Activated T-cell treated with anti-CD3 and anti-CD28 coated beads for 4 hours (primary cell): ENCODE data around the gene NKAPD1.
A peak's percentile ranks its signal among the peaks of the same experiment; 100 is the strongest.
"Not testable (repeated sequence)": the region's sequence is repeated elsewhere in the genome, so short reads cannot be mapped to it uniquely, and the experiment has no call there.

Source experiments
- DNase-seq: peaks from one replicate; pipeline ENCODE4 v3.0.0-alpha.2; 2020

The NKAPD1 gene, protein sequence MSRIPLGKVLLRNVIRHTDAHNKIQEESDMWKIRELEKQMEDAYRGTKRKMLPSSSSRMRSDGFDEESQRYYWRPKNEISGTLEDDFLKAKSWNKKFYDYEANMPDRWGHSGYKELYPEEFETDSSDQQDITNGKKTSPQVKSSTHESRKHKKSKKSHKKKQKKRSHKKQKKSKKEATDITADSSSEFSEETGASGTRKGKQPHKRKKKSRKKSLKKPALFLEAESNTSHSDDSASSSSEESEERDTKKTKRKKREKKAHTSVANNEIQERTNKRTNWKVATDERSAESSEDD

DNA sequence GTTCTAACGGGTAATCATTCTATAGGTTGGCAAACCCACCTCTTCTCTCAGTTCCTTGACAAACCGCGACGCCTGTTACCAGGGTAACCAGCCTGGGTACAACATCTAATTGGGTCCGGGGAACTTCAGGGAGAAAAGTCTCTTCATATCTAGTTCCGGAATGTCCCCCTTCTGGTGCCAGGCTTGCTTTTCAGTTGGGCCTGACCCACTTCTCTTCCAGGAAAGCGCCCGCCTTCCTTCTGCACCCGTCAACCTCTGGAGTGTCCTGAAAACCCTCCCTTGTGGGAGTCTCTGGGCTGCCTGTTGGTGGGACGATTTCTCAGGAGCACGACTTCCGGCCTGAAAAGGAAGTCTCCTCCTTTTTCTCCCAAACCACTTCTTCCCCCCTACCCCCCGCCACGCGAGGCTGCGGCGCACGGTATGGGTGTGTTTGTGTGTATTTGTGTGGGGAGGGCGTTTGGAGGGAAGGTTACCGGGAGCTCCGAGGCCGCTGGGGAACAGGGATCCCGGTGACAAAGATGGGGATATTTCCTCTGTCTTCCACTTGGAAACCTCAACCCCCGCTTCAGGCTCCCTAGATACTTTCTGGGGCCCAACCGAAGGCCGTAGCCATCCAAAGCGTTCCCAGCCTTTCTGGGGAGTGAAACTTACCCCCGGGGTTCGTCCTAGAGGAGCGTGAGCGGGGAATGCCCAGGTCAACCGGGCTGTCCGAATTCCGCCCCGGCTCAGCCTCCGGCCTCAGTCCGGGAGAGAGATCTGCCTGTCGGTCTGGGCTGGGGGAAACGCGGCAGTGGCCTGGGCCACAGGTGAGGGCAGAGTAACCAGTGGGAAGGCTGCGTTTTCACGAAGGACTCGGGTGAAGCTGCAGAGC lies at the start of gene NKAPD1, which contains the start of gene PIH1D2:
TSS of gene NKAPD1 (plus strand) at position 359 of the 871 bp plus-strand sequence. CDS start 1,276 bp downstream, outside the sequence.
TSS of gene PIH1D2 (minus strand) at position 77 of the 871 bp plus-strand sequence. CDS start 843 bp downstream, outside the sequence.
- DNase-seq = peak; percentile 79

DNA sequence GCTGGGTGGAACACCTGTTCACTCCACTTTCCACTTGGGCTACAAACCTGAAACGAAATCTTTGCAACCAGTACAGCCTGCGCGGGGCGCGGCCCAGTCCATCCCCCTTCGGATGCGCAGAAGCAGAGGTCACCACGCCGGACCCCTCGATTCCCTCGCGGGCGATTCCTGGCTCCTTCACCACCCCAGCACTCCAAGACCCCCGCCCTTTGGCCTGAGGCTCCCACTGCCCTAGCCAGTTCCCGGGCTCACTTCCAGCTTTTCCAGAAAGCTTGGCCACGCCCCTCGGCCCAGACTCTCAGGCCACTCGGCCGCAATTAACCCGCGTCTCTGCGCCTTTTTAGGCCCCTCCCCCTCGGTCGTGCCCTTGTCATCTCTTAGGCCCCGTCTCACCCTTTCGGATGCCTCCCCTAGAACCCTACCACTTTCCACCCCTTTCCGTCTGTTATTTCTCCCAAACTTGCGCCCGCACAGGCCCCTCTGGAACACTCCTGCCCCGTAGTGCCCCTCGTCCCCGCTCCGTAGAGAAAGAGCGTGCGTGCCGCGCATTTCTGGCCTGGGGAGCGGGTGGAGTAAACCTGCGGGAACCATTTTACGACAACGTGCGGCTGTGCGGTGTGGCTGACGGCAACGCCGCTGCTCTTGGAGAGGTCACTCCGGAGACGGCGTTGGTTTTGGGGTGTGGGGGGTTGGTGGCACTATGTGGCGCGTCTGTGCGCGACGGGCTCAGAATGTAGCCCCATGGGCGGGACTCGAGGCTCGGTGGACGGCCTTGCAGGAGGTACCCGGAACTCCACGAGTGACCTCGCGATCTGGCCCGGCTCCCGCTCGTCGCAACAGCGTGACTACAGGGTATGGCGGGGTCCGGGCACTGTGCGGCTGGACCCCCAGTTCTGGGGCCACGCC lies 49.1 kb upstream of the NKAPD1 start, which contains the start of gene DLAT:
TSS of gene DLAT (plus strand) at position 636 of the 906 bp plus-strand sequence. CDS start at position 701, 65 bp downstream.
- DNase-seq = peak; percentile 69

DNA sequence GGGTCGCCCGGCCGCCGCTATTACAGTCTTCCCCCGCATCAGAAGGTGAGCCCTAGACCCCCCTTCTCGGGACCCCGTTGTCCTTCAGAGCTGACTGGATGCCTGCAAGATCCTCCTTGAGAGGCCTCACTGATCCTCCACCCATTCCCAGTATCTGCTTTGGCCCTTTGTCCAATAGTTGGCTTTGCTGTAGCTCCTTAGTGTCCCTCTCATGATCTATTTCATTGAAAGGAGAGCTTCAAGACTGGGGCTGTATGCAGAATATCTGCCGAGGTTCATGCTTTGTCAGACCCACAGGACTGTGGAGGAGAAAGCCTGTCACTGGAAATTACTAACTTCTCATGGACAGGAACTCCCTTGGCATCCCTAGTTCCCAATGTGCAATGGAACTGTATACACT lies 48.4 kb upstream of the NKAPD1 start:
- DNase-seq = no peak

GRCh38 chr11:112026784-112027410 lies 47.2 kb upstream of the NKAPD1 start:
- not testable (repeated sequence) for DNase-seq

GRCh38 chr11:112029460-112029859 lies 44.6 kb upstream of the NKAPD1 start:
- DNase-seq = no peak

GRCh38 chr11:112033902-112034301 lies 40.2 kb upstream of the NKAPD1 start:
- DNase-seq = no peak

DNA sequence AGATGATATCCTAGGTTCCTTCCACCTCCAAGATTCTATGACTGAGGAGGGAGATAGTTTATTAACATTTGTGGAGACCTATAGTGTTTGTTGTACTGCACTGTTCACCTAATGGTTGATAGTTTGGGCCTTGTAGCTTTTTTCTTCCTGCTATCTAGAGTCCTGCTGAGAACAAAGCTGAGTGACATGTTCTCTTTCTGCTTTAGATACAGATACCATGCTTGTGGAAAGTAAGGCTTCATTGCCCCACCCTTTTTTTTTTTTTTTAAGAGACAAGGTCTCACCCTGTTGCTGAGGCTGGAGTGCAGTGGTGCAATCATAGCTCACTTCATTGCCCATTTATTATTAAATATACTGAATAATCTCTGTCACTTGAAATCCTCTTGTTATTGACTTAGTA lies 36.6 kb upstream of the NKAPD1 start:
- DNase-seq = no peak

DNA sequence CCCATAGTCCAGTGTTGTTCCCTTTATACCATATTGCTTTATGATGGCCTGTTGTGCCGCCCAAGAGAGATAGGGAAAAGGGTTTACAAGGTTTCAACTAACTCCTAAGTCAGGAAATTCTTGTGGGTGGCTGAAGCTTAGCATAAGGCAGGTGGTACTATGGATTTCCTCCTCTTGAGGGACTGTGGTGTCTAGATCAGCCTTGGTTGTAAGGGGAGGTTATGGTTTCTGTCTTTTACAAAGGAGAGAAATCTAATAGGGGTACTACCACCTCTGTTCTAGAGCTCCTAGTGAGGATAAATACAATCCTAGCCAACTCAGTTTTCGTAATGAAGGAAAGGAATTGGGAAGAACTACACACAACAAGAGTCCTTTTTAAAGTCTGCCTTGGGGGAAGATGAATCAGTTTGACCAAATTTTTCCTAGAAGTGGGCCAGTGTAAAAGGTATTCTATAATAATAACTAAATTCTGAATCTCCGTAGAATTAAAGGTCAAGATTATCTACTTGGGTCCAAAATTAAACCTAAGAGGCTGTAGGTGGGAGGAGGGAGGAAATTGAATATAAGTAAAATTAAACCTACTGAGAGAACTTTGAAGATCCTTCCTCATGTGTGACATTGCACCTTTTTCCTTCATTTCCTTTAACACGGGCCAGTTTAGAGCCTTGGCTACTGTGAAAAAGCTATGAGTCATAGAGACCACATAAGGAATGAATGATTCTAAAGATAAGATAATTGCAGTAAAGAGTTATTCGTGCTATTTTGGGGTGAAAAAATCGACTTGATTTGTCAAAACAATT lies 31.7 kb upstream of the NKAPD1 start:
- no peak for DNase-seq

- DNase-seq = no peak
Measured at GRCh38 chr11:112042961-112043304, 31.2 kb upstream of the NKAPD1 start.

GRCh38 chr11:112044961-112045360 lies 29.1 kb upstream of the NKAPD1 start:
- no peak for DNase-seq

DNA sequence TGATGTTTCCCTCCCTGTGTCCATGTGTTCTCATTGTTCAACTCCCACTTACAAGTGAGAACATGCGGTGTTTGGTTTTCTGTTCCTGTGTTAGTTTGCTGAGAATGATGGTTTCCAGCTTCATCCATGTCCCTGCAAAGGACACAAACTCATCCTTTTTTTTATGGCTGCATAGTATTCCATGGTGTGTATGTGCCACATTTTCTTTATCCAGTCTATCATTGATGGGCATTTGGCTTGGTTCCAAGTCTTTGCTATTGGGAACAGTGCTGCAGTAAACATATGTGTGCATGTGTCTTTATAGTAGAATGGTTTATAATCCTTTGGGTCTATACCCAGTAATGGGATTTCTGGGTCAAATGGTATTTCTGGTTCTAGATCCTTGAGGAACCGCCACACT lies 27.5 kb upstream of the NKAPD1 start:
- DNase-seq = not testable (repeated sequence)

GRCh38 chr11:112048256-112048655 lies 25.8 kb upstream of the NKAPD1 start:
- DNase-seq = not testable (repeated sequence)

DNA sequence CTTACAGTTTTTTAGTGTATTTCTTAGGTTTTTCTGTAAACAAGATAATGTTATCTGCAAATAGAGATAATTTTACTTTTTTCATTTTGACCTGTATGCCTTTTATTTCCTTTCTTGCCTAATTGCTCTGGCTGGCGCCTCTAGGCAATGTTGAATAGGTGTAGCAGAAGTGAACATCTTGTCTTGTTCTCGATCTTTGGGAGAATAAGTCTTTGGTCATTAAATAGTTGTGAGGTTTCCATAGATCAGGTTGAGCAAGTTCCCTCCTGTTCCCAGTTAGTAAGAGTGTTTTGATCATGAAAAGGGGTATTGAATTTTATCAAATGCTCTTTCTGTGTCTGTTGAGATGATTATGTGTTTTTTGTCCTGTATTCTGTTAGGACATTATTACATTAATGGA lies 24.3 kb upstream of the NKAPD1 start:
- no peak for DNase-seq

- no peak for DNase-seq
Measured at GRCh38 chr11:112050721-112051120, 23.4 kb upstream of the NKAPD1 start.

GRCh38 chr11:112051768-112052167 lies 22.3 kb upstream of the NKAPD1 start:
- no peak for DNase-seq

GRCh38 chr11:112057170-112057569 lies 16.9 kb upstream of the NKAPD1 start:
- DNase-seq = no peak

- DNase-seq = no peak
Measured at GRCh38 chr11:112058103-112058502, 16.0 kb upstream of the NKAPD1 start.

DNA sequence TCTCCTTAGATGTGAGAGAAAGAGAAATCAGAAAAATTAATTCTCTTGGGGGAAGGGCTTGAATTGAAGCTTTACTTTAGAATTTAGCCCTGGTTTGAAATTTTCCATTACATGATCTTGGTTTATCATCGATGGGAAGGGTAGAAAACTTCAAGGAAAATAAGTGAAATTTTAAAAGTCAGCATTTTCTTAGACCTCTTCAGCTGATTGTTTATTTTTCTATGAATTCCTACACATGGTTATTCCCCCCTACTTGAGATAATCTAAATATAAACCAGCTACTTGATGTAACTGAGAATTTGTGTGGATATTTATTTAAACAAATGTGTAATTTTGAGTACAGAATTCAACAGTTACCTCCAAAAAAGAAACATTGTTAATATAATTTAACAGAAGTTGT lies 11.2 kb upstream of the NKAPD1 start:
- no peak for DNase-seq

GRCh38 chr11:112082729-112083128 lies 8.6 kb downstream of the NKAPD1 start:
- DNase-seq = no peak

- DNase-seq = peak; percentile 24
Measured at GRCh38 chr11:112085822-112086421, 11.8 kb downstream of the NKAPD1 start.
